SK-N-SH (cell line): Measurements from ENCODE around the gene CCL27. TPM values are rescaled to one million over a fixed set of nuclear protein-coding genes. Genes with fewer than 3 reads are reported as not detected.

ENCODE experiments used
- CTCF ChIA-PET: fragments of 300-600, 350-600 bp; formaldehyde crosslinking; extraction: SDS; loops from one replicate; lab custom pipeline; 2021; lab: Yijun Ruan, JAX
- POLR2A ChIA-PET: fragments of 350-600 bp; sonication (Branson Sonifier 250); formaldehyde crosslinking; extraction: SDS; loops from one replicate; lab custom pipeline; 2020; ENCODE audit warnings: antibody characterized with exemption, inconsistent platforms; lab: Yijun Ruan, JAX
- DNase-seq: peaks from one replicate; pipeline ENCODE4 v3.0.0; 2012
- H2AFZ ChIP-seq: fragments of 200-600 bp; sonication (generic); 2 replicates; pipeline ENCODE4 v1.8.1; 2016; ENCODE audit warnings: antibody characterized with exemption, mild to moderate bottlenecking, low read depth
- H3F3A ChIP-seq: fragments of 200-600 bp; sonication (generic); replicated peaks from 2 replicates; pipeline ENCODE3; 2016; ENCODE audit warnings: antibody characterized with exemption, mild to moderate bottlenecking; ENCODE audit not compliant: insufficient read depth
- H3K27ac ChIP-seq, 2 experiments: fragments of 200-500 bp in 1 of 2; fragments of 200-600 bp in 1 of 2; sonication (Bioruptor generic) in 1 of 2; sonication (generic), shearing (Covaris generic) in 1 of 2; 2 replicates each; pipeline versions ENCODE4 v1.5.1 to v1.6.1; 2014 to 2016; ENCODE audit warnings: low read depth in 2 of 2, inconsistent platforms in 1 of 2, low read length in 1 of 2, mild to moderate bottlenecking in 1 of 2, mixed read lengths in 1 of 2
- H3K27me3 ChIP-seq: fragments of 200-600 bp; sonication (generic), shearing (Covaris generic); 2 replicates; pipeline ENCODE4 v1.6.1; 2016; ENCODE audit warnings: mixed run types; ENCODE audit not compliant: insufficient read depth
- H3K36me3 ChIP-seq, 2 experiments: fragments of 200-500 bp in 1 of 2; fragments of 200-600 bp in 1 of 2; sonication (Bioruptor generic) in 1 of 2; sonication (generic) in 1 of 2; replicated peaks in 1 of 2; 2 replicates each; pipeline versions ENCODE3 to v1.5.1; 2014 to 2016; ENCODE audit warnings: low read length in 1 of 2, mild to moderate bottlenecking in 1 of 2; ENCODE audit not compliant: insufficient read depth in 2 of 2, control insufficient read depth in 1 of 2
- H3K4me1 ChIP-seq, 2 experiments: fragments of 200-500 bp in 1 of 2; fragments of 200-600 bp in 1 of 2; sonication (Bioruptor generic) in 1 of 2; sonication (generic), shearing (Covaris generic) in 1 of 2; 2 replicates each; pipeline versions ENCODE4 v1.5.1 to v1.6.1; 2014 to 2016; ENCODE audit warnings: low read depth in 1 of 2, low read length in 1 of 2, mixed run types in 1 of 2; ENCODE audit not compliant: insufficient read depth in 2 of 2, control insufficient read depth in 1 of 2
- H3K4me2 ChIP-seq: fragments of 200-600 bp; sonication (generic), shearing (Covaris generic); 2 replicates; pipeline ENCODE4 v1.6.1; 2017; ENCODE audit warnings: mixed run types
- H3K4me3 ChIP-seq, 2 experiments: fragments of 200-500 bp in 1 of 2; fragments of 200-600 bp in 1 of 2; sonication (Bioruptor generic) in 1 of 2; sonication (generic), shearing (Covaris generic) in 1 of 2; 2 replicates each; pipeline versions ENCODE4 v1.5.1 to v1.8.1; 2014 to 2016; ENCODE audit warnings: low read depth in 2 of 2, inconsistent platforms in 1 of 2, low read length in 1 of 2, mild to moderate bottlenecking in 1 of 2, mixed read lengths in 1 of 2, moderate library complexity in 1 of 2
- H3K79me2 ChIP-seq: fragments of 200-600 bp; sonication (generic); 2 replicates; pipeline ENCODE4 v1.8.1; 2017; ENCODE audit warnings: mild to moderate bottlenecking; ENCODE audit not compliant: insufficient read depth
- H3K9ac ChIP-seq: fragments of 200-600 bp; sonication (generic); 2 replicates; pipeline ENCODE4 v1.6.1; 2017; ENCODE audit warnings: mixed run types
- H3K9me2 ChIP-seq: fragments of 200-600 bp; sonication (generic); 2 replicates; pipeline ENCODE4 v1.6.1; 2017; ENCODE audit warnings: mixed run types
- H3K9me3 ChIP-seq: fragments of 200-600 bp; sonication (generic); 2 replicates; pipeline ENCODE4 v1.6.1; 2017; ENCODE audit warnings: mixed run types, mild to moderate bottlenecking, moderate library complexity
- H4K20me1 ChIP-seq: fragments of 200-600 bp; sonication (generic); 2 replicates; pipeline ENCODE4 v1.6.1; 2017; ENCODE audit warnings: mild to moderate bottlenecking, mixed run types; ENCODE audit not compliant: insufficient read depth
- ELF1 ChIP-seq: IDR thresholded peaks from 2 replicates; pipeline ENCODE4 v1.4.0; 2012
- EZH2phosphoT487 ChIP-seq: fragments of 200-600 bp; sonication (generic); IDR thresholded peaks from 2 replicates; pipeline ENCODE4 v1.6.1; 2017; ENCODE audit warnings: low read depth, mixed run types, mild to moderate bottlenecking, antibody characterized with exemption, moderate library complexity, borderline replicate concordance
- GABPA ChIP-seq: IDR thresholded peaks from 2 replicates; pipeline ENCODE4 v1.4.0; 2012; ENCODE audit warnings: low read depth, mild to moderate bottlenecking
- TAF1 ChIP-seq: IDR thresholded peaks from 2 replicates; pipeline ENCODE4 v1.6.1; 2012; ENCODE audit warnings: low read depth, mild to moderate bottlenecking, low read length, moderate library complexity, borderline replicate concordance
- YY1 ChIP-seq: IDR thresholded peaks from 2 replicates; pipeline ENCODE4 v1.4.0; 2012; ENCODE audit warnings: low read depth, mild to moderate bottlenecking
- polyA plus RNA-seq, 3 experiments: library from polyadenylated mRNA; depleted of rRNA; stranded (reverse); fragments of >200 nt; gene quantifications; 2 replicates each; pipeline ENCODE4 v1.2.3, GENCODE V29; 2012
- TF ChIP-seq, protein P1 (sequence below): fragments of 150-350 bp; IDR thresholded peaks from 2 replicates; pipeline ENCODE4 v1.6.1; 2016; ENCODE audit warnings: mild to moderate bottlenecking, low read depth, low read length
- TF ChIP-seq, protein P2 (sequence below): IDR thresholded peaks from 2 replicates; pipeline ENCODE4 v1.4.0; 2012; ENCODE audit warnings: low read depth, borderline replicate concordance
- TF ChIP-seq, protein P3 (sequence below): fragments of 200-600 bp; sonication (generic); IDR thresholded peaks from 2 replicates; pipeline ENCODE4 v1.6.1; 2017; ENCODE audit warnings: antibody characterized with exemption, mild to moderate bottlenecking, moderate library complexity

CCL27 gene
- polyA plus RNA-seq, 1 of the 3 experiments (the other 2 are of a cell fraction) = not detected

- TF ChIP-seq, protein P1, sequence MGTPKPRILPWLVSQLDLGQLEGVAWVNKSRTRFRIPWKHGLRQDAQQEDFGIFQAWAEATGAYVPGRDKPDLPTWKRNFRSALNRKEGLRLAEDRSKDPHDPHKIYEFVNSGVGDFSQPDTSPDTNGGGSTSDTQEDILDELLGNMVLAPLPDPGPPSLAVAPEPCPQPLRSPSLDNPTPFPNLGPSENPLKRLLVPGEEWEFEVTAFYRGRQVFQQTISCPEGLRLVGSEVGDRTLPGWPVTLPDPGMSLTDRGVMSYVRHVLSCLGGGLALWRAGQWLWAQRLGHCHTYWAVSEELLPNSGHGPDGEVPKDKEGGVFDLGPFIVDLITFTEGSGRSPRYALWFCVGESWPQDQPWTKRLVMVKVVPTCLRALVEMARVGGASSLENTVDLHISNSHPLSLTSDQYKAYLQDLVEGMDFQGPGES = peak; percentile 17; the same call in 1 of the 2 replicates
- TF ChIP-seq ELF1 (no peak), TAF1 (peak; percentile 44; the same call in 1 of the 2 replicates), EZH2phosphoT487 (no peak), GABPA (no peak; the same call in 1 of the 2 replicates), YY1 (peak; percentile 57)
- TF ChIP-seq, protein P2, sequence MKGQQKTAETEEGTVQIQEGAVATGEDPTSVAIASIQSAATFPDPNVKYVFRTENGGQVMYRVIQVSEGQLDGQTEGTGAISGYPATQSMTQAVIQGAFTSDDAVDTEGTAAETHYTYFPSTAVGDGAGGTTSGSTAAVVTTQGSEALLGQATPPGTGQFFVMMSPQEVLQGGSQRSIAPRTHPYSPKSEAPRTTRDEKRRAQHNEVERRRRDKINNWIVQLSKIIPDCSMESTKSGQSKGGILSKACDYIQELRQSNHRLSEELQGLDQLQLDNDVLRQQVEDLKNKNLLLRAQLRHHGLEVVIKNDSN = peak; percentile 98
- TF ChIP-seq, protein P3, sequence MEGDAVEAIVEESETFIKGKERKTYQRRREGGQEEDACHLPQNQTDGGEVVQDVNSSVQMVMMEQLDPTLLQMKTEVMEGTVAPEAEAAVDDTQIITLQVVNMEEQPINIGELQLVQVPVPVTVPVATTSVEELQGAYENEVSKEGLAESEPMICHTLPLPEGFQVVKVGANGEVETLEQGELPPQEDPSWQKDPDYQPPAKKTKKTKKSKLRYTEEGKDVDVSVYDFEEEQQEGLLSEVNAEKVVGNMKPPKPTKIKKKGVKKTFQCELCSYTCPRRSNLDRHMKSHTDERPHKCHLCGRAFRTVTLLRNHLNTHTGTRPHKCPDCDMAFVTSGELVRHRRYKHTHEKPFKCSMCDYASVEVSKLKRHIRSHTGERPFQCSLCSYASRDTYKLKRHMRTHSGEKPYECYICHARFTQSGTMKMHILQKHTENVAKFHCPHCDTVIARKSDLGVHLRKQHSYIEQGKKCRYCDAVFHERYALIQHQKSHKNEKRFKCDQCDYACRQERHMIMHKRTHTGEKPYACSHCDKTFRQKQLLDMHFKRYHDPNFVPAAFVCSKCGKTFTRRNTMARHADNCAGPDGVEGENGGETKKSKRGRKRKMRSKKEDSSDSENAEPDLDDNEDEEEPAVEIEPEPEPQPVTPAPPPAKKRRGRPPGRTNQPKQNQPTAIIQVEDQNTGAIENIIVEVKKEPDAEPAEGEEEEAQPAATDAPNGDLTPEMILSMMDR = peak; percentile 55
Observed at GRCh38 chr9:34646211-34647083, 16.0 kb downstream of the CCL27 start, which contains the start of gene GALT (continued).

DNA sequence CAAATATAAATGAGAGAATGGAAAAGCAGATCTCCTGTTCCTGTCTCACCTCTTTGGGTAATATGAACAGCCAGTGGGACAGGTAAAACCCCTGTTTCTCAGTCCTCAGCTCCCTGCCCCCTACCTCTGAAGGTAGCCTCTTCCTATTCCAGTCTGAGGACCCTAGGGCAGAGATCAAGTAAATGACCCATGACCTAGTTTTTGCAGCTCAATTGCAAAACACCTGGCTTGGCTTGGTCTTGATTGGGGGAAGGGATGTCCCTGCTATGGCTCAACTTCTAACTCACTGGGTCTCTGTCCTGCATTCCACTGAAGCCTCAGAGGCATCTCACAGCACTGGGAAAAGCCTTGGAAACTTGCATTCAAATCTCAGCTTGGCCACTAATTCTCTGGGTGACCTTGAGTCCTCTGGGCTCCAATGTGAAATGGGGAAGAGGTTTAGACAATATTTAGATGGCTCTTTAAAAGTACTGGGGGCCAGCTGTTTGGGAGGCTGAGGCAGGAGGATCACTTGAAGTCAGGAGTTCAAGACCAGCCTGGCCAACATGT is 17.6 kb downstream of the CCL27 start:
- H2AFZ ChIP-seq = no peak overlapping the region
- H3K36me3 ChIP-seq = peaks cover 11 to 19% of the 10 kb centered on the region in 2 experiments
- H3K9me2 ChIP-seq = no peaks in the 10 kb centered on the region
- TF ChIP-seq GABPA = no peak
- TF ChIP-seq ELF1 = no peak
- no peaks in the 10 kb centered on the region for H4K20me1 ChIP-seq
- H3K4me3 ChIP-seq = no peak overlapping the region
- no peak overlapping the region for H3K4me2 ChIP-seq
- peaks cover 3 to 32% of the 10 kb centered on the region in 2 experiments; a peak in 2 of 4 replicates for H3K4me1 ChIP-seq
- H3K27ac ChIP-seq = no peak overlapping the region
- no peaks in the 10 kb centered on the region for H3K27me3 ChIP-seq
- H3F3A ChIP-seq = peaks cover 9% of the 10 kb centered on the region
- H3K9me3 ChIP-seq = no peaks in the 10 kb centered on the region
- H3K79me2 ChIP-seq = peaks cover 14% of the 10 kb centered on the region; the same call in 1 of the 2 replicates
- H3K9ac ChIP-seq = no peak overlapping the region
- no peak for DNase-seq
- ChIA-PET CTCF (interaction anchor here (0.7 to 14.1 kb wide), 6 partner anchors 7 to 58 kb away, joined by 3 to 152 read pairs (median 18); partner anchors contain the start of genes CCL27, RPP25L and SIGMAR1), POLR2A (interaction anchor here (0.6 kb wide), 1 partner anchor 31 kb away, joined by 4 read pairs; no protein-coding TSS in a partner anchor)
